ENCODE measurements around the gene MTMR3. TPM values are rescaled to one million over a fixed set of nuclear protein-coding genes. Genes with fewer than 3 reads are reported as not detected.
A peak's percentile ranks its signal among the peaks of the same experiment; 100 is the strongest.

The MTMR3 gene
- total RNA-seq, 1 experiment from 2014 or later: 27.0 TPM

DNA sequence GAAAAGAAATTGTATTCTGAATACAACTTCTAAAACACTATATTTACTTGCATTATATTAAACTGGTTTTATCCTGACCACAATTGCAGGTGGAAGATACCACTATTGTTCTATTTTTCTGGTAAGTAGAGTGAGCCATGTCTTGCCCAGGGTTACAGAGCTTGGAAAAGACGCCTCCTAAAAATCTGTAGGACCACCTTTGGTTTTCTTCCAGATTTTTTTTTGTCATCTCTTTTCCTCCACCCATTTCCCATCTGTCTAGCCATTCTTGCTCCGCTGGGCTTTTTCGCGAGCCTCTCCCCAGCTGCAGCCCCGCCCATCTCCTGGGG, 294 bp upstream of the MTMR3 start:
- peaks cover 42% of the 10 kb centered on the region for H3K79me2 ChIP-seq (ENCODE audit: insufficient read depth, low read length)
- ChIA-PET POLR2A (no interaction called here), RAD21 (ENCODE audit: low non-redundant PET in 1 of 2, low total read pairs in 2 of 2, uncharacterized antibody in 2 of 2, unreplicated experiment in 2 of 2) (no interaction called here), CTCF (interaction anchor here (1.4 kb wide), 1 partner anchor 257 kb away, joined by 5 read pairs; no protein-coding TSS in a partner anchor)
- no peak overlapping the region for H3K9ac ChIP-seq (ENCODE audit: low read length)
- BruUV-seq (replicated peaks): no TSS peak
- intact Hi-C loops (cut with micrococcal nuclease): no loop called here
- H3K4me2 ChIP-seq (ENCODE audit: low read length): peak overlapping the region; percentile 66
- H3K9me3 ChIP-seq (ENCODE audit: control insufficient read depth in 1 of 2, insufficient read depth in 1 of 2, low read depth in 1 of 2, low read length in 2 of 2): no peaks in the 10 kb centered on the region
- ATAC-seq: no peak
- peak overlapping the region; percentile 89 for H2AFZ ChIP-seq (ENCODE audit: low read depth, low read length, poor library complexity, severe bottlenecking)
- no peaks in the 10 kb centered on the region for H3K9me2 ChIP-seq (ENCODE audit: insufficient read depth)
- H3K27ac ChIP-seq (ENCODE audit: low read depth, low read length): no peak overlapping the region
- H3K36me3 ChIP-seq (ENCODE audit: control insufficient read depth in 1 of 2, insufficient read depth in 2 of 2, low read length in 2 of 2): no peaks in the 10 kb centered on the region
- no peak for DNase-seq (ENCODE audit: low read depth, low spot score)
- peak overlapping the region; percentile 31 to 77 for H3K4me3 ChIP-seq (replicated peaks in 1 of 2; ENCODE audit: low read depth in 1 of 2, low read length in 2 of 2)
- H3K4me1 ChIP-seq (ENCODE audit: control insufficient read depth in 1 of 2, insufficient read depth in 2 of 2, low read length in 2 of 2): peaks cover 4 to 12% of the 10 kb centered on the region in 2 experiments; a peak in 2 of 4 replicates
- TF ChIP-seq, protein P1, sequence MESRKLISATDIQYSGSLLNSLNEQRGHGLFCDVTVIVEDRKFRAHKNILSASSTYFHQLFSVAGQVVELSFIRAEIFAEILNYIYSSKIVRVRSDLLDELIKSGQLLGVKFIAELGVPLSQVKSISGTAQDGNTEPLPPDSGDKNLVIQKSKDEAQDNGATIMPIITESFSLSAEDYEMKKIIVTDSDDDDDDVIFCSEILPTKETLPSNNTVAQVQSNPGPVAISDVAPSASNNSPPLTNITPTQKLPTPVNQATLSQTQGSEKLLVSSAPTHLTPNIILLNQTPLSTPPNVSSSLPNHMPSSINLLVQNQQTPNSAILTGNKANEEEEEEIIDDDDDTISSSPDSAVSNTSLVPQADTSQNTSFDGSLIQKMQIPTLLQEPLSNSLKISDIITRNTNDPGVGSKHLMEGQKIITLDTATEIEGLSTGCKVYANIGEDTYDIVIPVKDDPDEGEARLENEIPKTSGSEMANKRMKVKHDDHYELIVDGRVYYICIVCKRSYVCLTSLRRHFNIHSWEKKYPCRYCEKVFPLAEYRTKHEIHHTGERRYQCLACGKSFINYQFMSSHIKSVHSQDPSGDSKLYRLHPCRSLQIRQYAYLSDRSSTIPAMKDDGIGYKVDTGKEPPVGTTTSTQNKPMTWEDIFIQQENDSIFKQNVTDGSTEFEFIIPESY (IDR thresholded peaks at IDR 0.05; ENCODE audit: extremely low read depth, insufficient replicate concordance, low read length): no peak
- TF ChIP-seq ZNF274 (IDR thresholded peaks at IDR 0.05; ENCODE audit: low read depth, low read length) (no peak), RAD21 (IDR thresholded peaks at IDR 0.05; ENCODE audit: low read depth) (no peak), TCF7L2 (IDR thresholded peaks at IDR 0.05; ENCODE audit: borderline replicate concordance, extremely low read depth, insufficient read depth, insufficient read length) (no peak), FOSL1 (IDR thresholded peaks at IDR 0.05; ENCODE audit: low read depth) (no peak), ELF1 (IDR thresholded peaks at IDR 0.05; ENCODE audit: borderline replicate concordance, low read depth) (no peak), SIN3A (IDR thresholded peaks at IDR 0.05; ENCODE audit: low read depth) (no peak), JUND (IDR thresholded peaks at IDR 0.05) (no peak), YY1 (IDR thresholded peaks at IDR 0.05; ENCODE audit: extremely low read depth, insufficient replicate concordance, low read depth, low read length) (no peak), CEBPB (IDR thresholded peaks at IDR 0.05; ENCODE audit: low read depth) (no peak), EGR1 (IDR thresholded peaks at IDR 0.05; ENCODE audit: low read depth) (no peak), EZH2 (IDR thresholded peaks at IDR 0.05) (no peak), SRF (IDR thresholded peaks at IDR 0.05; ENCODE audit: low read depth) (no peak)
- TF ChIP-seq, protein P2, sequence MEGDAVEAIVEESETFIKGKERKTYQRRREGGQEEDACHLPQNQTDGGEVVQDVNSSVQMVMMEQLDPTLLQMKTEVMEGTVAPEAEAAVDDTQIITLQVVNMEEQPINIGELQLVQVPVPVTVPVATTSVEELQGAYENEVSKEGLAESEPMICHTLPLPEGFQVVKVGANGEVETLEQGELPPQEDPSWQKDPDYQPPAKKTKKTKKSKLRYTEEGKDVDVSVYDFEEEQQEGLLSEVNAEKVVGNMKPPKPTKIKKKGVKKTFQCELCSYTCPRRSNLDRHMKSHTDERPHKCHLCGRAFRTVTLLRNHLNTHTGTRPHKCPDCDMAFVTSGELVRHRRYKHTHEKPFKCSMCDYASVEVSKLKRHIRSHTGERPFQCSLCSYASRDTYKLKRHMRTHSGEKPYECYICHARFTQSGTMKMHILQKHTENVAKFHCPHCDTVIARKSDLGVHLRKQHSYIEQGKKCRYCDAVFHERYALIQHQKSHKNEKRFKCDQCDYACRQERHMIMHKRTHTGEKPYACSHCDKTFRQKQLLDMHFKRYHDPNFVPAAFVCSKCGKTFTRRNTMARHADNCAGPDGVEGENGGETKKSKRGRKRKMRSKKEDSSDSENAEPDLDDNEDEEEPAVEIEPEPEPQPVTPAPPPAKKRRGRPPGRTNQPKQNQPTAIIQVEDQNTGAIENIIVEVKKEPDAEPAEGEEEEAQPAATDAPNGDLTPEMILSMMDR (IDR thresholded peaks at IDR 0.05 in 2 of 3, conservative IDR thresholded peaks at IDR 0.05 in 1 of 3; ENCODE audit: borderline replicate concordance in 1 of 3, insufficient read depth in 1 of 3, low read depth in 2 of 3, low read length in 2 of 3): no peak
- TF ChIP-seq, protein P3, sequence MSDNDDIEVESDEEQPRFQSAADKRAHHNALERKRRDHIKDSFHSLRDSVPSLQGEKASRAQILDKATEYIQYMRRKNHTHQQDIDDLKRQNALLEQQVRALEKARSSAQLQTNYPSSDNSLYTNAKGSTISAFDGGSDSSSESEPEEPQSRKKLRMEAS (IDR thresholded peaks at IDR 0.05): no peak
- no peaks in the 10 kb centered on the region for H4K20me1 ChIP-seq (ENCODE audit: insufficient read depth)
- H3K27me3 ChIP-seq (ENCODE audit: insufficient read depth, low read length): no peaks in the 10 kb centered on the region

Data from HCT116 (cell line).